A673 (cell line): ENCODE data around the gene ZNF429.

Source experiments
- CTCF ChIP-seq: fragments of 300-800, 200-600 bp; sonication (generic); conservative IDR thresholded peaks from 2 replicates; pipeline ENCODE4 v1.5.1; 2017; ENCODE audit warnings: low read depth, mild to moderate bottlenecking, antibody characterized with exemption, low read length, moderate library complexity, mixed read lengths
- EZH2 ChIP-seq: fragments of 200-600 bp; sonication (generic); IDR thresholded peaks from 2 replicates; pipeline ENCODE4 v1.6.1; 2017; ENCODE audit warnings: borderline replicate concordance, low read depth, mild to moderate bottlenecking, mixed read lengths, antibody characterized with exemption, low read length; ENCODE audit not compliant: poor library complexity, severe bottlenecking

- no peak for TF ChIP-seq CTCF
- no peak for TF ChIP-seq EZH2
These were observed 20.8 kb upstream of the ZNF429 start for GRCh38 chr19:21484631-21485030.
